CD4-positive, alpha-beta T cell treated with Interleukin-12 subunit alpha and Interleukin-12 subunit beta, for 1 hour (primary cell): Measurements from ENCODE around the gene EFNA2.
A peak's percentile ranks its signal among the peaks of the same experiment; 100 is the strongest.

ENCODE experiments used
- DNase-seq: peaks from one replicate; pipeline ENCODE4 v3.0.0-alpha.2; 2020

EFNA2 gene

DNA sequence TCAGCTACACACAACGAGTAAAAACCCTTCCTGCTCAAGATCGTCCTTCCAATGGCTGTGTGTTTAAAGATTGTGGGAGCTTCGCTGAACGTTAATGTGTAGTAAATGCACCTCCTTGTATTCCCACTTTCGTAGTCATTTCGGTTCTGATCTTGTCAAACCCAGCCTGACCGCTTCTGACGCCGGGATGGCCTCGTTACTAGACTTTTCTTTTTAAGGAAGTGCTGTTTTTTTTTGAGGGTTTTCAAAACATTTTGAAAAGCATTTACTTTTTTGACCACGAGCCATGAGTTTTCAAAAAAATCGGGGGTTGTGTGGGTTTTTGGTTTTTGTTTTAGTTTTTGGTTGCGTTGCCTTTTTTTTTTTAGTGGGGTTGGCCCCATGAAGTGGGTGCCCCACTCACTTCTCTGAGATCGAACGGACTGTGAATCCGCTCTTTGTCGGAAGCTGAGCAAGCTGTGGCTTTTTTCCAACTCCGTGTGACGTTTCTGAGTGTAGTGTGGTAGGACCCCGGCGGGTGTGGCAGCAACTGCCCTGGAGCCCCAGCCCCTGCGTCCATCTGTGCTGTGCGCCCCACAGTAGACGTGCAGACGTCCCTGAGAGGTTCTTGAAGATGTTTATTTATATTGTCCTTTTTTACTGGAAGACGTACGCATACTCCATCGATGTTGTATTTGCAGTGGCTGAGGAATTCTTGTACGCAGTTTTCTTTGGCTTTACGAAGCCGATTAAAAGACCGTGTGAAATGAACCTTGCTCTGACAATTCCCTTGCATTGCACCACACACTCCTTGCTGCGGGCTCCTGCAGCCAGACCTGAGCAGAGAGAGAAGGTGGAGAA is 13.0 kb upstream of the EFNA2 start:
- no peak for DNase-seq

DNA sequence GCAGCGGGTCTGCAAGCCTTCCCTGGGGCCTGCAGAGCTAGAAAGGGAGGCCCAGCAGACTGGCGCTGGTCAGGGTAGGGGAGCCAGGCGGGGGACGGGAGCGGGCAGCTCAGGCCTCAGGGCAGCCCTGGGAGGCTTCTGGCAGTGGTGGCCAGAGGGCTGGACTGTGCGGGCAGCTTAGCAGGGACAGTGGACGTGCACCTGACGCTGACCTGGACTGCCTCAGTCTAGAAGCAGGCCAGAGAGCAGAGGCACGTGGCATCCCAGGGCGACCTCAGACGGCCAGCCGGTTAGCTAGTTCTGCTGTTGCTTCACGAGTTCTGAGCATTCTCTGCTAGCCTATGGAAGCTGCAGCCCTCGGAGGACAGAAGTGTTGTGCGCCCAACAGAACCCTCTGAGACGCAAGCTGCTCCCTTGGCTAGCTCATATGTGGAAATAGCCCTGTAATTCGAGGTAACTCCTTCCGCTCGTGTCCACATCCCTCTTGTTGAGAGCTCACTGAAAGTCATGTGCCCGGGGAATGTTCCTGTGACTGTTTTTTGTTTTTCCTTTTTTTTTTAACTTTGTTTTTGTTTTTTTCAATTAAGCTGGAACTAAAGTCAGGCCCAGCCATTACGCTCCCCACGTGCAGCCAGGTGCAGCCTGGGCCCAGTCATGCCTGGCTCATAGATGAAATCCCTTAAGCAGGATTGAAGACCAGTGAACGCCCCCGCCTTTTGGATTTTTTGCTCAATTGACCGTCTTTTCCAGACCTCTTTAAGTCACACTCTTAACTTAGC is 12.2 kb upstream of the EFNA2 start:
- no peak for DNase-seq

DNA sequence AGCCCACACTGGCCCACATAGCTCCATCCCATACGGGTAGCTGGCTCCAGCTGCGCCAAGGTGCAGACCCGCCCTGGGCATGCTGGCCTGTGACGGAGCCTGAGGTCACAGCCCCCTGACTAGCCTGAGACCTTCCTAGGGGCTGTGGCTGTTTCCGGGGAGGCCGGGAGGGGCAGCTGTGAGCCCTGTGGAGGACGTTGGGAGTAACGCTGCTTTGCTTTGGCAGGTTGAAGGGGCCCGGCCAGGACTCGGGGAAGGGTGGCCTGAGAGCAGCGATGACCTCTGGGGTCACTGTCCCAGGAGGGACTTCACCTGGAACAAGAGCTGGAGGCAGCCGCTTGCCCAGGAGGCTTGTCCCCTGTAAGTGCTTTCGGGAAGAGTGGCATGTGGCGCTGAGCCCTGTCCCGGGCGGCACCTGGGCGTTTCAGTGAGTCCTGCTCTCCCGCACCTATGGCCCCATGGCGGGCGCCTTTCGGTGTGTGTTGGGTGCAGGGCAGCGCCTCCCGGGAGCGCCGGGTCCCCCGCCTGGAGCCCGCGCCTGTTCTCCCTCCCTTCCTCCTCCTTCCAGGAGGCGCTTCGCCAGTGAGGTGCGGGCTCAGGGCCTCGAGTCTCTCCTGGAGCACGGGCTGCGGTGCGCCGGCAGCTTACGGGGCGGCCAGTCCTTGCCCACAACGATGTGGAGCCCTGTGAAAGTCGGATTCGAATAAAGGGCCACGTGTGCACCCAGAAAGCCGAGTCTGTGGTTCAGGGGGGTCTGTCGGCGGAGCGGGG is 11.4 kb upstream of the EFNA2 start:
- DNase-seq = no peak

DNA sequence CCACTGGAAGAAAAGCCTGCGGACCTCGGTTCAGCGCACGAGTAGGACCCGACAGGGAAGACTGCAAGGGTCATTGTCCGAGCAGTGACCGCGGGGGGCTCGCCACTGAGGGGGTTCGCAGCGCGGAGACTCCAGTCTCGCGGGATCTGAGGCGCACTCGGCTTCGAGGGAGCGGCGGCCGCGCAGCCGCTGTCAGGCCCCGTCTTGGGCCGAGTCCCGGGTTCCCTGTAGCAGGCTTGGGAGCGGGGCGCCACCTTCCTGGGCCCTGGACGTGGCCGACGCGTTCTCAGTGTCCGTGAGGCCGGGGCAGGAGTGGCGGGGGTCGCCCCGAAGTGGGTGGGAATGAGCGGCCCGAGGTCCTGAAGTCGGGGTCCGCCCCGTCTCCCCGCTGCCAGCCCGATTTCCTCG is 10.8 kb upstream of the EFNA2 start:
- DNase-seq = no peak

DNA sequence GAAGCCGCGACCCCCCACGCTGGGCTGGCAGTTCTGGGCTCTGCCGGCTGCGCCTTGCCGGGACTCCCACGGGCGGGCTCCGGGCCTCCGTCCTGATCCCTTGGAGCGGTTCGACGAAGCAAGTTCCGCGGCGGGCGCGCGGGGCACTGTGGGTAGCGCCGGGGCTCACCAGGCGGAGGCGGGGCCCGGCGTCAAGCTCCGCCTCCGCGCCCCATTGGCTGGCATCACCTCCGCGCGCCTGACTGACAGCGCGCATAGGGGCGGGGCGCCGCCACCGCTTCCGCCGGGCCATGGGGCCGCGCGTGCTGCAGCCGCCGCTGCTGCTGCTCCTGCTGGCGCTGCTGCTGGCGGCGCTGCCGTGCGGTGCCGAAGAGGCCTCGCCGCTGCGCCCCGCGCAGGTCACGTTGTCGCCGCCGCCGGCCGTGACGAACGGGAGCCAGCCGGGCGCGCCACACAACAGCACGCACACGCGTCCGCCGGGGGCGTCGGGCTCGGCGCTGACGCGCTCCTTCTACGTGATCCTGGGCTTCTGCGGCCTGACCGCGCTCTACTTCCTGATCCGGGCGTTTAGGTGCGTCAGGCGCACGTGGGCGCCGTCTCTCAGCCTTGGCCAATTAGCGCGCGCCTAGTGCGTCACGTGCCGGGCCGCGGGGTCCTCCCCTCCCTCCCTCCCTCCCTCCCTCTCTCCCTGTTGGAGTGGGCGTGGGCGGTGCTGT is 10.3 kb upstream of the EFNA2 start, which contains the start of gene FAM174C:
FAM174C (plus strand) TSS at position 271 of the 716 bp plus-strand sequence; CDS start at position 291, 20 bp downstream.
- peak; percentile 96 for DNase-seq

DNA sequence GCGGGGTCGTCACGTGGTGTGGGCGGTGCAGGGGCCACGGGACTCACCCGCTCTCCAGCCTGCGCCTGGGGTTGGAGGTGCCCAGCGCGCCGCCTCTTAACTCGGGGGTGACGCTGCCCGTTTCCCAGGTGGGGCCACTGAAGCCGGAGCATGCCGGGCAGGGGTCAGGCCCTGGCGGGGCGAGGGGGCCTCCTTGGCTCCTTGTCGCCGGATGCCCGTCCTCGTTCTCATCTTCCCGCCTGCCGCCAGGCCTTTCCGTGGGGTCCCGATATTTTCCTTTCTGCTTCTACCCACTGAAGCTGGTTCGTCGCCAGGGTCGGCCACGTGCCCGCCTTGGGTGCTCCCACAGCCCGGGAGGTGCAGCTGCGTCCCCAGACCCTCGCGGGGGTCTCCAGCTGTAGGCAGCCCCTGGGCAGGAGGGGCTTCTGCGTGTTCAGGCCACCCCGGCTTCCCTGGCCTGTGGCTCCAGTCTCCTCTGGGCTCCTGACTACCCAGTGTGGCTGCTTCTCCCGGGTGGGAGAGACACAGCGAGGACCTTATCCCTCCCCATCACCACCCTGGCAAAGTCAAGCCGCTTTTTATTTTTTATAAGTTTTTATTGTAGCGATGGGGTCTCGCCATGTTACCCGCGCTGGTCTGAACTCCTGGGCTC is 9.6 kb upstream of the EFNA2 start:
- DNase-seq = no peak

DNA sequence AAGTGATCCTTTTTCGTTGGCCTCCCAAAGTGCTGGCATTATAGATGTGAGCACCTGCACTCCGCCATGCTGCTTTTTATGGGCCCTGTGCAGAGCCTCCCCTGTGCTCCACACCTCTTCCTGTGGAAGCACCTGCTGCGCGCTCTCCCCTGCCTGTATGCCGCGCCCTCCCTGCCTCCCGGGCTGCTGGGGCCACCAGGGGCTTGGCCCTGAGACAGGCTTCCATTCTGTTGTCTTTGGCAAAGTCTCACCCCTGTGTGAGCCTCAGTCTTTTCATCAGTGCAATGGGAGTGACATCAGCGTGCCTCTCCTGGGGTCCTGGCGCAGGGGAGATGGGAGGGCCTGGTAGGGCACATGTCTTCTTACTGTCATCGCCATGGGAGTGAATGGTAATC is 9.0 kb upstream of the EFNA2 start:
- DNase-seq = no peak

DNA sequence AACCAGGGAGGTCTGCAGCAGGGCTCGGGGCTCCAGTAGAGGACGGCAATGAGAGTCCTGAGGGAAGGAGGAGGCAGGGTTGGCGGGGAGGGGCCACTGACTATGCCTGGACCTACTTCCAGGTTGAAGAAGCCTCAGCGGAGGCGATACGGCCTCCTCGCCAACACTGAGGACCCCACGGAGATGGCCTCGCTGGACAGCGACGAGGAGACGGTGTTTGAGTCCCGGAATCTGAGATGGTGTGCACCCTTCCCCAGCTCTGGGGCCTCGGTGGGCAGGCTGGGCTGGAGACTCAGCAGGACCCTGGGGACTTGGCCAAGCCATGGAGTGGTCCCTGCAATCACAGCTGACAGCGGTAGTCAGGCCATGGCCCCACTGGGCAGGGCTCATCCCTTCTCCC is 8.6 kb upstream of the EFNA2 start:
- no peak for DNase-seq

DNA sequence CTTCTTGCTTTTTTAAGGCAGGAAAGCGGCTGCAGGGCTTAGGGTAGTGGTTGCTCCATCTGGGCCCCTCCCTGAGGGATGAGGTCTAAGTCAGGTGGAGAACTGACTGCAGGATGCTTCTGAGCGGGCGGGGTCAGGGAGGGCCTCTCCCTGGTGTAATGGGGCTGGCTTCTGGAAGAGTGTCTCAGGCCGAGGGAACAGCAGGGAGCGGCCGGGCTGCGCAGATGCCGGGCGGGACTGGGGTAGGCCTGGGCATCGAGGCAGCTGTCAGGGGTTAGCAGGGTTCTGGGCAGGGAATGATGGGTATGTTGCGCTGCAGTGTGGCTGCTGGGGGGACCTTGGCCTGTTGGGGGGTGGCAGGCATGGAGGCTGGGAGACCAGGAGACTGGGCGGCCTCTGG is 7.6 kb upstream of the EFNA2 start:
- no peak for DNase-seq

DNA sequence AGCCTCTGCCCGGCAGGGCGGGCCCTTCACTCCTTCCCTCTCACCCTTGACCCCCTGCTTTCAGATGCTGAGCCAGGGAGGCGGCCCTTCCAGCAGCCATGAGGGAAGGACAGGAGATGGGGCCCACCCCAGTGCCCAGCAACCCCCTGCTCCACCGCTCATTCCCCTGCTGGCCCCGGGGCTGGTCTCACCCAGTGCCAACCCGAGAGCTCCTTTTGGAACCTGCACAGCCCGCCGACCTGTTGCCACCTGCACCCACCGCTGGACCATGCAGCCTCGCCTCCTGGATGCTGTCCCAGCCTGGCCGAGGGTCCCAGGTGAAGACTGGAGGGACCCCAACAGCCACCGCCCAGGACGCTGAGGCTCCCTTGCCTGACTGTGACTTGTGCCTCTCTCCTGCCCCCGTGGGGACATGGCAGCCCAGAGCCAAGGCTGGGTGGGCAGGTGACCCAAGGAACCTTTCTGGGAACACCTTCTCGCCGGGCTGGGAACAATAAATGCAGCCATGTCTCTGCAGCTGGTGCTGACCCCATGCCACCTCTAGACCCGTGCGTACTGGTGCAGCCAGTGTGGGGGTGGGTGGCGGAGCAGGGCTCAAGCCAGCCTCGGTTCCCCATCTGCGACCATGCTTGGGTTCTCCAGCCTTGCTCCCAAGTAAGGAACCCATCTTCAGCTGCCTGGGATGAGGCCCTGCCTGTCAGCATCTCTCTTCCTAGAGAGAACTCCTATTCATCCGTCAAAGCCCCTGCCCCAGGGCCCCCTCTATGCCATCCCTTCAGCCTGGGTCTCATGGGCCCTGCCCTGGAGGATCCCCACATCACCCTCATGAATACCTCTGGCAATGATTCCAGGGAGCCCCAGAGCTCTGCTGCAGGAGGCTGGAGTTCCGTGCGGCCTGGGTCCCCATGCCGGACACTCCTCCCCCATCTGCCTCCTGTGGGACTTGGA is 6.7 kb upstream of the EFNA2 start:
- DNase-seq = no peak

DNA sequence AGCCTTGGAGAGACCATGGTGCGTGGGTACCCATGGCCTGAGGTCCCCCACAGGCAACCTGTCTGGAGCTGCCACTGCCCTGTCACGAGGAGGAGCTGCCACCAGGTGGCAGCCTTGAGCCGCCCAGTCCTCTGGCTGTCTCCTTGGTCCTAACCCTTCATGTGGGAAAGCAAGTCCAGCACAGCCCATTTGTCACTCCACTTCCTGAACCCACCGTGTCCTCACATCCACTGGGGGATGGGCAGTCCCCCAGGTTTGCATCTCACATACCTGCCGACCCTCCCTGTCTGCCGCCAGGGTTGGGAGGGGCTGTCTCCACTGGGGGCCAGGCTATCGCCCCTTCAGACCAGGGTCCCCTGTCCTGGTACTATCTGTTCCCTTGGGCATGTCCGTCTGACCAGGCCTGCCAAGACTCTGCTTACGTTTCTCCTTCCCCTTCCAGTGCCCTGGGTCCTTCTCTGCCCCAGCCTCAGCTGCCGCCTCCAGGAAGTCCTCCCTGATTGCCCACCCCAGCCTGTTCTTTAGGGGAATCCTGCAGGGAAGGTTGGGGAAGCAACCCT is 5.8 kb upstream of the EFNA2 start:
- DNase-seq = peak; percentile 82

DNA sequence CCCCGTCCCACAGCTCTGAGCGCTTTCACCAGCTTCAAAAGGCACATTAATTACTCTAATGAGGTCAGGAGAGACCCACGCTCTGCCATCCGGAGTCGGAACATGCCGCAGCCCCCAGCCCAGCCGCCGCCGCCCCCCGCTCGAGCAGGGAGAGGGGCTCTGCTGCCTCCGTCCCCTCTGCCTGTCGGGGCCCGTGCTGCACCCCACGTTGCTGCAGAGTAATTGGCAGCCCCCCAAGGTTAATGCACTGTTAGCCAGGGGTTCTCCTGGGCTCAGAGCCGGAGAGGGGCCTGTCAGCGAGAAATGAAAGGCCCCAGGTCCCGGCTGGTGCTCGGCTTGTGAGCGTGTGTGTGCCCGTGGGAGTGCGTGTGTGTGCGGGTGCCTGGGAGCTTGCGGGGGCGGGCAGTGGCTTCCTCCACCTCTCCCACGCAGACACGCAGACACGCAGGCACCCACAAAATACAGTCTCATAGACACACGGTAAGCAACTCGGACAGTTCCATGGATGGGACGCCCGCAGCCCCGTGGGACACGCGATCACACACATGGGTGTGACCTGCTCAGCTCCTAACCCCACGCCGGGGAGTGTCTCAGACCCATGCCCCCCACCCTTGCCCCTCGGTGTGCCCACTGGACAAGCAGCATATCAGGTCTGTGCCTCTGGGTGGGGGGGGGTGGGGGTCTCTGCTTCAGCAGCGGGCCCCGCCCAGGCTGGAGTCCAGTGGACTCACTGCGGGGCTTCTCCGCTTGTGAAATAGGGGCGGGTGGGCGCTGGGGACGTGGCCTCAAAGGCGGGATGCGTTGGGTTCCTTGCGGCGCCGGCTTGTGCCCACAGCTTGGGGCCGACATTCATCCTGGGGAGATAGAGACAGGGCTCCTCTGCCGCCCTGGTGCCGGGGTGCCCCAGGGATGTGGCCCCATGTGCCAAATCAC is 4.8 kb upstream of the EFNA2 start:
- no peak for DNase-seq

DNA sequence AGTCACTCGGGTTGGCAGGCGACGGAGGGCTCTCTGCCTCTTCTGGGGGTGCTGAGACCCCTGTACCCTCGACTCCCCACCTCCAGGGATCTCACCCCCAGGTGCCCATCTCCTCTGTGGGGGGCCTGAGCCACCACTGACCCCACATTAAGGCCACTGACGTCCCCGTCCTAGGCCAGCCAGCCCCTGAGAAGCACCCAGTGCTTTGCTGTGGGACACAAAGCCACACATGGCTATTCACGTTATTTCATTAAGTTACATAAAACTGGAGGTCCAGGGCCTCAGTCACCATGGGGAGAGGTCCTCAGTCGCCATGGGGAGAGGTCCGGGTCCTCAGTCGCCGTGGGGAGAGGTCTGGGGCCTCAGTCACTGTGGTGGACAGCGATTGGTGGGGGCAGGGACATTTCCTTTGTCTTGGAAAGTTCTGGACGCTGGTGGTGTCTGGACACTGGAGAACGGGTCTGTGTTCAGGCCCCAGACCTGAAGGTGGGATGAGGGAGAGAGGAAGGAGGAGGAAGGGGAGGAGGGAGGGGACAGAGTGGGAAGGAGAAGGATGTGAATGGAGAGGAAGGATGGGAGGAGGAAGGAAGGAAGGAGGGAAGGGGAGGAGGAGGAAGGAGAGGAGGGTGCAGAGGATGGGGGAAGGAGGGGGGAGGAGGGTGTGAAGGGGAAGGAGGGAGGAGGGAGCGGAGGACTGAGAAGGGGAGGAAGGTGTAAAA is 3.9 kb upstream of the EFNA2 start:
- DNase-seq = no peak

DNA sequence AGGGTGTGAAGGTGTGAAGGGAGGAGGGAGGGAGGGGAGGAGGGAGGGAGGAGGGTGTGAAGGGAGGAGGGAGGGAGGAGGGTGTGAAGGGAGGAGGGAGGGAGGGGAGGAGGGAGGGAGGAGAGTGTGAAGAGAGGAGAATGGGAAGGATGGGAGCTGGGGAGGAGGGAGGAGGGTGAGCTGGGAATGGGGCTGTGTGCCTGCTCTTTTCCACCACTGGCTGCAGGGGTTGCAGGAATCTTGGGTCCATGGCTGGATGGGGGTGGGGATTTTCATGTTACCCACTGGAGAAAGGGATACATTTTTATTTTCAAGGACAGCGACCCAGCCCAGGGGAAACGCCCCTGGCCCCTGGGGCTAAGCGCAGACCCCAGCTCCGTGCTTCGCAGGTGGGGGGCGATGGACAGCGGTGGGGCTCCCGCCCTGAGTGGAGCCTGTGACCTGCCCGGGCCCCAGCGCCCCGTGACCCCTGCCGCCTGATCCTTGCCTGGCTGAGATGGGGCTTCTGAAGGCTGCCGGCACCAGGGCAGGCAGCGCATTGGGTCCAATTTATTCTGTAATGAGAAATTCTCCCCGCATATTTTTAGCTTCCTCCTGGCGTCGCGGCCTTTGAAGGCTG is 3.0 kb upstream of the EFNA2 start:
- DNase-seq = no peak

DNA sequence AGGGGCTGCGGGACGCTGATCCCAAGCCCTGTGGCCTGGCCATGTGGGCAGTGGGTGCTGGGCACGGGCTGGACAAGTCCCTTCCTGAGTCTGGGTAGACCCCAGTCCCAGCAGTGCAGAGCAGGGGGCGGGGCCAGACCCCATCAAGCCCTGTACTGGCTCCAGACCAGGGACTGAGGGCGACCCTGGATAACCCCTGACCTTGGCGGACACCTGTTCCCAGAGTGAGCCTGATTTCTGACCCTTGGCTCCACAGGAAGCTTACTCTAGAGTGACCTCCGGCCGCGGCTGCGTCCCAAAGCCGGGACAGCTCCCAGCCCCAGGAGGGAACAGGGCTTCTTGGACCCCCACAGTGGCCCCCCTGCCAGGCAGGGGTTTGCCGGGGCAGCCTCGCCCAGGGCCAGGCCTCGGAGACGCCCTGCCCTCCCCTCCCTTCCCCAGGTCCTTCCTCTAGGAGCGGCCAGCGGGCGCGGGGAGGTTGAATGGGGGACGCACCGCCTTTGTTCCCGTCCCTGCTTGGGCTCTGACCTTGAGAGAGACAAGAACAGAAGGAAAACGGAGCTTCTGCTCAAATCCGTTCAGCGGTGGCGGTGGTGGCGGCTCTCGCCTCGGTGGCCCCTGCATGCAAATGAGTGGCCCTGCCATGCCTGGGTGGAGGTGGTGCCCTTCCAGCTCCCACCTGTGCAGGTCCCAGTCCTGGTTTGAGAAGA is 2.3 kb upstream of the EFNA2 start:
- no peak for DNase-seq

DNA sequence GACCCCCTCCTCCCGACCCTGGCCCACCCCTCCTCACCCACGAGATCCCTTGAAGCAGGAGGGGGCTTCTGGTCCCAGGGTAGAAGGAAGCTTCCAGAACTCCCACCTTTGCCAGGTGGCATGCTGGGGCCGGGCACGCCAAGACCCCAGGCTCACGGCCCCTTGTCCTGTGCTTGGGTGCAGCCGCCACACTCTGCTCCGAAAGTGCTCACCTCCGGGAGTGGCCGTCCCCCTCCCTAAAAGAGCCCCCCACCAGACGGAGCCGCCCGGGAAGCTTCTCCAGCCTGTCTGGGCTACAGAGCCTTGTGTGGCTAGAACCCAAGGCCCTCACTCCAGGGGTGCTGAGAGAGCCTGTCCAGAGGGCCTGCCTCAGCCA is 1.8 kb upstream of the EFNA2 start:
- no peak for DNase-seq

DNA sequence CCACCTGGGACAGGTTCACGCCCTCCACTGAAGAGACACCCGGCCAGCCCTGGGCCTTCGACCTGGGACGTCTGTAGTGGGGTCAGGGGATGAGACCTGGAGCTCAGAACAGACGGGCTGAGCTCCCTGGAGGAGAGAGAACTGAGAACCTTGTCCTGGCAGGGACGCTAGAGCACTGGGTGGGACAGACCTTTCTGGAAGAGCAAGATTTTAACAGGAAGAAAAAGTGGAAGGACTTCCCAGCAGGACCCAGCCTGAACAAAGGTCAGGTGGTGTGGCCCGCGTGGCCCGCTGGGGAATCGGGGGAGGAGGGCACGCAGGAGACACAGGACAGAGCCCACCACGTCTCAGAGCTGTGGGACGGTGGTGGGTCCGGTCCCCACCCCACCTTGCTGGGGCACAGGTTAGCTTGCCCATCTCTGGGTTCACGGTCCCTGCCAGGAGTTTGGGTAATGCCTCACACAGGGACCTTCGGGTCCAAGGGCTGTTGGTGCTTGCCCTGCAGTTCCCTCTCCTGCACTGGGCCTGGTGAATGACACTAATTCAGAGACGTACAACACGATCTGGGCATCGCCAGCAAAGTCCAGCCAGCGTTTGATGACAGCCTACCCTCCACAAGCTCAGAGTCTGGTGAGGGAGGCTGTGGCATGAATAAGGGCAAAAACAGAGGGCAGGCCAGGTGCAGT is 1.2 kb upstream of the EFNA2 start:
- DNase-seq = no peak
